LNCaP clone FGC (cell line): ENCODE results near the gene NUBP1.

Experiments used
- DNase-seq: peaks from one replicate; pipeline ENCODE4 v3.0.0-alpha.2; 2011; ENCODE audit warnings: low read depth
- H3K4me3 ChIP-seq: 2 replicates; pipeline ENCODE4 v1.5.1; 2011; ENCODE audit warnings: mild to moderate bottlenecking, low read depth, low read length, control low read depth
- CTCF ChIP-seq: IDR thresholded peaks from 2 replicates; pipeline ENCODE4 v1.5.1; 2012; ENCODE audit warnings: mild to moderate bottlenecking; ENCODE audit not compliant: control insufficient read depth, insufficient read depth; ENCODE audit errors: extremely low read depth

Gene NUBP1

DNA sequence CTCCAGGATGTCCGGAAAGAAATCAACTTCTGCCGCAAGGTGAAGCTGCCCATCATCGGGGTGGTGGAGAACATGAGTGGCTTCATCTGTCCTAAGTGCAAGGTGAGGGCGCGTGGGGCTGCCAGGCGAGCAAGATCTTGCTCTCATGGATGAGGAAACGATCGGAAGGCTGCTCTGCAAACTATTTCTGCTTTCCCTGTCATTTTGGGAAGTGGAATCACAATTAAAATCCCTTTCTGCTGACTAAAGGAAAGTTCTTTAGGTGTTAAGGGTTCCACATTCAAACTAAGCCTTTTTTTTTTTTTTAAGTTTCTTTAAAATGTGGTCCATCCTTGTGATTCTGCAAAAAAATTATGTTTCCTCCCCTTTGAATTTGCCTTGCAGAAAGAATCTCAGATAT, 17.7 kb downstream of the NUBP1 start:
- no peak for DNase-seq
- no peak for TF ChIP-seq CTCF
- H3K4me3 ChIP-seq, result no peak overlapping the region

DNA sequence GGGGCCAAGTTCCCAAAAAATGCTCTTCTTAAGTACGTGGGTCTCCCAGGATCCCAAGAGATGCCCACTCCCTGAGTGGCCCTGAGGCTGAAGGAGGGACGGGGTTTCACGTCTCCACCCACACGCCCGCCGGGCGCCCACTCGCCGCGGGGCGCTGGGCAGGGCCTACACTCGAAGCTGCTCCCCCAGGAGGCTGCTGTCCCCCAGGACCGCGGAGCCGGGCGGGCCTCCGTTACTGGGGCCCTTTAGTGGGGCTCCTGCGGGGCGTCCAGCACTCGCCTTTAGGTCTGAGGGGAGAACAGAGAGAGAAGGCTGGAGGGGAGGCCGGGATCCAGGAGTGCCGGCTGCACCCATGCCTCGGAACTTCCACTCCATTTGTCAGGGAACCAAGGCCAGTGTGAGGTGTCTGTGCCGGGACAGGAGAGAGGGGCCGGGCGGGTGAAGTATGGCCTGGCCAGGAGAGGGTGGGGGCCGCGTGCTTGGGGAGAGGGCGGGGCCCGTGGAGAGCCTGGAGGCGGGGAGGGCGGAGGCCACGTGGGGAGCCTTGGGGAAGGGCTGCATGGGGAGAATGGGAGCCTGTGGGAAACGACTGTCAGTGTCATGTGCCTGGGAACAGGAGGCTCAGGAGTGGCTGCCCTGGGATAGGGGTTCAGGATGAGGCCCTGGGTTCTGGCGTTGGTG, 18.8 kb downstream of the NUBP1 start:
- no peak for TF ChIP-seq CTCF
- no peak for DNase-seq
- H3K4me3 ChIP-seq, result no peak overlapping the region

DNA sequence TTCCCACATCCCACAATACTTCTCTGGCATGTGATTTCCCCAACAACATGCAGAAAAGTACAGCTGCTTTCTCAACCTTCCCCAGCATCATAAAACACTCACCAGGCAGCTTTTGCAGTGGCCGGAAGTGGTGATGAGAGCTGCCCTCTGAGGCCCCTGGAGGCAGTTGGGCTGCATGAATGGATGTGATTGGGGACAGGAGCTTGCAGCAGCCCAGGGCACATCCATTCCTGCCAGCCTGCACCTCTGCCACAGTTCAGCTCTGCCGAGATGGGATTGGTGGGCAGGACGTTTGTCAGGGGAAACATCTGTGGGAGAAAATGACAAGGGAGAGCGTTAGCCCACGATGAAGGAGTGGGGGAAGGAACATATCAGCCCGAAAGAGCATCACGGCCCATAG, 19.8 kb downstream of the NUBP1 start:
- DNase-seq, result no peak
- H3K4me3 ChIP-seq, result no peak overlapping the region
- no peak for TF ChIP-seq CTCF

DNA sequence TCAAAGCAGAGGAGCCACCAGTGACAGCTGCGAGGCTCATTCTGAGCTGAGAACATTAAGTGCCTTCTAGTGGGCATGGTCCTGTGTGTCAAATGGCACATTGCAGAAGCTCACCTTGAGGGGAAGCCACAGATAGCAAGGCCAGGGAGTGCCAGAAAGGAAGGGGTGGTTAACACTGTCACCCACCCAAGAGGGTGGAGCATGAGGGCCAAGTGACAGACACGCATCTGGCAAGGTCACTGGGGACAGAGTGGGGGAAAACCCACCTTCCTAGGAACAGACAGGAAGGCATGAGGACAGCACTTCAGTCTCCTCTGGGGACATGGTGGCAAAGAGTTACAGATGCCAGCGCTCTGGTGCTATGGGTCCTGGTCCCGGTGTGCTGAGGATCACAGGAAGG, 22.1 kb downstream of the NUBP1 start:
- H3K4me3 ChIP-seq, result no peak overlapping the region
- no peak for TF ChIP-seq CTCF
- DNase-seq, result no peak

DNA sequence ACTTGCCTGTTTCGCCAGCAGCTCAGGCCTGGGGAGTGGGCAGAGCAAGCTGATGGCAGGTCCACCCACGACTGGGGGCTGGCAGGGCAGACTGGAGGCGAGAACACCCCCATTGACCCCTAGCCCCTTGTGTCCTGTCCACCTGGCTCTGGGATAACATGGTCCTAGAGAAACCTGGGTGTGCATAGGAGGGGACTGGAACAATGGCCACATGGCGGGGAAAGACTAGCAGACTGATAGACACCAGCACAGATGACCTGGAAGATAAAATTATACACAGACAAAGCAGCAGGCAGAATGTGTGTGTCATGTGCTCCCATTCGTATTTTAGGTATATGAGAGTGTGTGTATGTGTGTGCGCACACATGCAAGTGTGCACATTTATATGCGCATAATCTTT, 23.5 kb downstream of the NUBP1 start:
- no peak for TF ChIP-seq CTCF
- DNase-seq, result no peak
- no peak overlapping the region for H3K4me3 ChIP-seq

GRCh38 chr16:10769381-10769780, 25.7 kb downstream of the NUBP1 start:
- no peak for TF ChIP-seq CTCF
- DNase-seq, result no peak

GRCh38 chr16:10770907-10771306, 27.3 kb downstream of the NUBP1 start:
- no peak for DNase-seq
- TF ChIP-seq CTCF, result no peak
- H3K4me3 ChIP-seq, result no peak overlapping the region

More at GRCh38 chr16:10769381-10769780, 25.7 kb downstream of the NUBP1 start:
- no peak overlapping the region for H3K4me3 ChIP-seq
